IPS-20b (cell line): ENCODE measurements around the gene COL9A2.

Experiments
- H3K27ac ChIP-seq: one replicate; pipeline ENCODE4 v1.5.1; 2013; ENCODE audit warnings: low read length
- H3K27me3 ChIP-seq: 2 replicates; pipeline ENCODE4 v1.6.1; 2013; ENCODE audit warnings: mild to moderate bottlenecking, low read length, inconsistent platforms; ENCODE audit not compliant: insufficient read depth
- H3K36me3 ChIP-seq: 2 replicates; pipeline ENCODE4 v1.6.1; 2013; ENCODE audit warnings: low read depth, mild to moderate bottlenecking, inconsistent platforms, low read length, moderate library complexity; ENCODE audit not compliant: insufficient read depth
- H3K4me1 ChIP-seq: 2 replicates; pipeline ENCODE4 v1.6.1; 2013; ENCODE audit warnings: mild to moderate bottlenecking, control low read depth, inconsistent platforms, low read length, moderate library complexity; ENCODE audit not compliant: insufficient read depth
- H3K4me3 ChIP-seq: 2 replicates; pipeline ENCODE4 v1.5.1; 2013; ENCODE audit warnings: mild to moderate bottlenecking, low read length, inconsistent platforms
- H3K9ac ChIP-seq: 2 replicates; pipeline ENCODE4 v1.6.1; 2013; ENCODE audit warnings: low read depth, mild to moderate bottlenecking, inconsistent platforms, low read length, moderate library complexity
- H3K9me3 ChIP-seq: 2 replicates; pipeline ENCODE4 v1.6.1; 2013; ENCODE audit warnings: mild to moderate bottlenecking, low read depth, low read length, inconsistent platforms; ENCODE audit not compliant: insufficient read depth

COL9A2 gene

GRCh38 chr1:40267767-40268187, 49.3 kb downstream of the COL9A2 start:
- H3K4me1 ChIP-seq = no peaks in the 10 kb centered on the region
- H3K4me3 ChIP-seq = no peak overlapping the region
- no peaks in the 10 kb centered on the region for H3K9me3 ChIP-seq
- peaks cover 94% of the 10 kb centered on the region for H3K36me3 ChIP-seq
- H3K27me3 ChIP-seq = no peaks in the 10 kb centered on the region
- no peak overlapping the region for H3K27ac ChIP-seq
- no peak overlapping the region for H3K9ac ChIP-seq

GRCh38 chr1:40266786-40267535, 50.1 kb downstream of the COL9A2 start:
- Histone ChIP-seq H3K36me3 (peaks cover 94% of the 10 kb centered on the region), H3K4me1 (no peaks in the 10 kb centered on the region), H3K9me3 (no peaks in the 10 kb centered on the region), H3K27me3 (no peaks in the 10 kb centered on the region), H3K4me3 (no peak overlapping the region), H3K27ac (no peak overlapping the region), H3K9ac (no peak overlapping the region)

GRCh38 chr1:40265919-40266318, 51.2 kb downstream of the COL9A2 start:
- Histone ChIP-seq H3K27ac (no peak overlapping the region), H3K4me3 (no peak overlapping the region), H3K9me3 (no peaks in the 10 kb centered on the region), H3K36me3 (peaks cover 94% of the 10 kb centered on the region), H3K4me1 (no peaks in the 10 kb centered on the region), H3K27me3 (no peaks in the 10 kb centered on the region), H3K9ac (no peak overlapping the region)

GRCh38 chr1:40265298-40265697, 51.8 kb downstream of the COL9A2 start:
- Histone ChIP-seq H3K27ac (no peak overlapping the region), H3K36me3 (peaks cover 94% of the 10 kb centered on the region), H3K9me3 (no peaks in the 10 kb centered on the region), H3K27me3 (no peaks in the 10 kb centered on the region), H3K4me3 (no peak overlapping the region), H3K9ac (no peak overlapping the region), H3K4me1 (no peaks in the 10 kb centered on the region)

- peaks cover 92% of the 10 kb centered on the region for H3K36me3 ChIP-seq
- H3K4me1 ChIP-seq = no peaks in the 10 kb centered on the region
- no peak overlapping the region for H3K27ac ChIP-seq
- no peaks in the 10 kb centered on the region for H3K27me3 ChIP-seq
- H3K4me3 ChIP-seq = no peak overlapping the region
- no peak overlapping the region for H3K9ac ChIP-seq
- H3K9me3 ChIP-seq = no peaks in the 10 kb centered on the region
These were observed 52.7 kb downstream of the COL9A2 start for GRCh38 chr1:40264354-40264781.

GRCh38 chr1:40258445-40258769, 58.7 kb downstream of the COL9A2 start:
- H3K9me3 ChIP-seq = no peaks in the 10 kb centered on the region
- H3K27ac ChIP-seq = peak overlapping the region; percentile 92
- no peaks in the 10 kb centered on the region for H3K27me3 ChIP-seq
- H3K4me3 ChIP-seq = peak overlapping the region; percentile 99
- peak overlapping the region; percentile 99 for H3K9ac ChIP-seq
- peaks cover 5% of the 10 kb centered on the region; the same call in 1 of the 2 replicates for H3K4me1 ChIP-seq
- peaks cover 39% of the 10 kb centered on the region for H3K36me3 ChIP-seq

GRCh38 chr1:40257688-40258444, 59.2 kb downstream of the COL9A2 start, which contains the start of gene ZMPSTE24:
TSS of gene ZMPSTE24 (plus strand) at chr1:40258236. CDS start at chr1:40258272, 36 bp downstream.
- Histone ChIP-seq H3K9ac (peak within 1 kb of the TSS; percentile 99), H3K9me3 (no peaks in the 10 kb centered on the region), H3K27ac (peak within 1 kb of the TSS; percentile 96), H3K4me3 (peak within 1 kb of the TSS; percentile 99), H3K4me1 (peaks cover 5% of the 10 kb centered on the region; the same call in 1 of the 2 replicates), H3K36me3 (peaks cover 33% of the 10 kb centered on the region), H3K27me3 (no peaks in the 10 kb centered on the region)

- H3K27ac ChIP-seq = peak overlapping the region; percentile 96
- peaks cover 5% of the 10 kb centered on the region; the same call in 1 of the 2 replicates for H3K4me1 ChIP-seq
- H3K27me3 ChIP-seq = no peaks in the 10 kb centered on the region
- peak overlapping the region; percentile 99 for H3K4me3 ChIP-seq
- H3K9me3 ChIP-seq = no peaks in the 10 kb centered on the region
- H3K36me3 ChIP-seq = peaks cover 28% of the 10 kb centered on the region
- H3K9ac ChIP-seq = peak overlapping the region; percentile 99
These were observed 59.8 kb downstream of the COL9A2 start for GRCh38 chr1:40257313-40257687.

GRCh38 chr1:40256401-40257084, 60.5 kb downstream of the COL9A2 start:
- Histone ChIP-seq H3K9me3 (no peaks in the 10 kb centered on the region), H3K27me3 (no peaks in the 10 kb centered on the region), H3K4me1 (peaks cover 5% of the 10 kb centered on the region; the same call in 1 of the 2 replicates), H3K9ac (peak overlapping the region; percentile 99), H3K27ac (no peak overlapping the region), H3K36me3 (peaks cover 20% of the 10 kb centered on the region), H3K4me3 (peak overlapping the region; percentile 99)

- peaks cover 7% of the 10 kb centered on the region for H3K36me3 ChIP-seq
- H3K27ac ChIP-seq = no peak overlapping the region
- H3K4me3 ChIP-seq = no peak overlapping the region
- H3K27me3 ChIP-seq = no peaks in the 10 kb centered on the region
- peaks cover 5% of the 10 kb centered on the region; the same call in 1 of the 2 replicates for H3K4me1 ChIP-seq
- no peaks in the 10 kb centered on the region for H3K9me3 ChIP-seq
- H3K9ac ChIP-seq = no peak overlapping the region
These were observed 61.9 kb downstream of the COL9A2 start for GRCh38 chr1:40255231-40255630.

- Histone ChIP-seq H3K27ac (no peak overlapping the region), H3K36me3 (no peaks in the 10 kb centered on the region), H3K9me3 (no peaks in the 10 kb centered on the region), H3K4me3 (no peak overlapping the region), H3K4me1 (peaks cover 5% of the 10 kb centered on the region; the same call in 1 of the 2 replicates), H3K9ac (no peak overlapping the region), H3K27me3 (no peaks in the 10 kb centered on the region)
These were observed 64.5 kb downstream of the COL9A2 start for GRCh38 chr1:40252601-40253000.
